ENCODE measurements around the gene LIN37. TPM values are rescaled to one million over a fixed set of nuclear protein-coding genes. Genes with fewer than 3 reads are reported as not detected.

Gene LIN37
- total RNA-seq, 1 experiment from 2014 or later, result 7.4 TPM

- in situ Hi-C loops (cut with HindIII; ENCODE audit: low pct_unique_long_range_greater_than_20kb, low sequenced_read_pairs), result no loop called here
Measured at GRCh38 chr19:35744430-35745327, 3.7 kb upstream of the LIN37 start.

GRCh38 chr19:35745328-35746086 lies 2.9 kb upstream of the LIN37 start, which contains the start of the genes PSENEN and U2AF1L4:
Gene PSENEN, plus strand, starts transcription at chr19:35745651. Its CDS starts 280 bp downstream, at chr19:35745931.
Gene U2AF1L4, minus strand, starts transcription at chr19:35745418. Its CDS starts 27 bp downstream, at chr19:35745391.
- in situ Hi-C loops (cut with HindIII; ENCODE audit: low pct_unique_long_range_greater_than_20kb, low sequenced_read_pairs), result no loop called here
- DNase-seq (ENCODE audit: low read depth), result peak; percentile 99

More at GRCh38 chr19:35744430-35745327, 3.7 kb upstream of the LIN37 start:
- DNase-seq (ENCODE audit: low read depth), result peak; percentile 97

- no peak for DNase-seq (ENCODE audit: low read depth)
- in situ Hi-C loops (cut with HindIII; ENCODE audit: low pct_unique_long_range_greater_than_20kb, low sequenced_read_pairs), result no loop called here
Measured at GRCh38 chr19:35746087-35746462, 2.3 kb upstream of the LIN37 start.

- no peak for DNase-seq (ENCODE audit: low read depth)
- in situ Hi-C loops (cut with HindIII; ENCODE audit: low pct_unique_long_range_greater_than_20kb, low sequenced_read_pairs), result no loop called here
Measured at GRCh38 chr19:35746531-35746930, 1.8 kb upstream of the LIN37 start.

GRCh38 chr19:35750167-35750566 lies 1.8 kb downstream of the LIN37 start:
- in situ Hi-C loops (cut with HindIII; ENCODE audit: low pct_unique_long_range_greater_than_20kb, low sequenced_read_pairs), result no loop called here
- DNase-seq (ENCODE audit: low read depth), result no peak

- no peak for DNase-seq (ENCODE audit: low read depth)
- in situ Hi-C loops (cut with HindIII; ENCODE audit: low pct_unique_long_range_greater_than_20kb, low sequenced_read_pairs), result no loop called here
Measured at GRCh38 chr19:35751839-35752745, 3.7 kb downstream of the LIN37 start.

GRCh38 chr19:35752746-35753350 lies 4.5 kb downstream of the LIN37 start:
- in situ Hi-C loops (cut with HindIII; ENCODE audit: low pct_unique_long_range_greater_than_20kb, low sequenced_read_pairs), result no loop called here
- DNase-seq (ENCODE audit: low read depth), result no peak

- DNase-seq (ENCODE audit: low read depth), result no peak
- in situ Hi-C loops (cut with HindIII; ENCODE audit: low pct_unique_long_range_greater_than_20kb, low sequenced_read_pairs), result no loop called here
Measured at GRCh38 chr19:35753634-35754369, 5.4 kb downstream of the LIN37 start.

GRCh38 chr19:35754370-35755130 lies 6.2 kb downstream of the LIN37 start:
- in situ Hi-C loops (cut with HindIII; ENCODE audit: low pct_unique_long_range_greater_than_20kb, low sequenced_read_pairs), result no loop called here
- no peak for DNase-seq (ENCODE audit: low read depth)

- no peak for DNase-seq (ENCODE audit: low read depth)
- in situ Hi-C loops (cut with HindIII; ENCODE audit: low pct_unique_long_range_greater_than_20kb, low sequenced_read_pairs), result no loop called here
Measured at GRCh38 chr19:35755131-35755549, 6.8 kb downstream of the LIN37 start.

GRCh38 chr19:35755550-35756376 lies 7.4 kb downstream of the LIN37 start:
- in situ Hi-C loops (cut with HindIII; ENCODE audit: low pct_unique_long_range_greater_than_20kb, low sequenced_read_pairs), result no loop called here
- DNase-seq (ENCODE audit: low read depth), result no peak

GRCh38 chr19:35756377-35757230 lies 8.2 kb downstream of the LIN37 start, which contains the start of gene HSPB6:
Gene HSPB6, minus strand, starts transcription at chr19:35757029. Its CDS starts 21 bp downstream, at chr19:35757008.
- in situ Hi-C loops (cut with HindIII; ENCODE audit: low pct_unique_long_range_greater_than_20kb, low sequenced_read_pairs), result no loop called here
- DNase-seq (ENCODE audit: low read depth), result no peak

GRCh38 chr19:35757231-35757748 lies 8.9 kb downstream of the LIN37 start:
- no peak for DNase-seq (ENCODE audit: low read depth)
- in situ Hi-C loops (cut with HindIII; ENCODE audit: low pct_unique_long_range_greater_than_20kb, low sequenced_read_pairs), result no loop called here

GRCh38 chr19:35757749-35758608 lies 9.6 kb downstream of the LIN37 start, which contains the start of gene PROSER3:
Gene PROSER3, plus strand, starts transcription at chr19:35758176. Its CDS starts 40 bp downstream, at chr19:35758216.
- DNase-seq (ENCODE audit: low read depth), result peak; percentile 100
- in situ Hi-C loops (cut with HindIII; ENCODE audit: low pct_unique_long_range_greater_than_20kb, low sequenced_read_pairs), result no loop called here

All from Caki2 (cell line).